Epithelial cell of proximal tubule (primary cell): ENCODE data around the gene CISH. TPM values are rescaled to one million over a fixed set of nuclear protein-coding genes. Genes with fewer than 3 reads are reported as not detected.

Experiments used
- DNase-seq: peaks from one replicate; pipeline ENCODE4 v3.0.0-alpha.2; 2011; ENCODE audit warnings: low read depth
- H3K4me3 ChIP-seq: 2 replicates; pipeline ENCODE4 v1.5.1; 2011; ENCODE audit warnings: low read depth, mild to moderate bottlenecking, low read length
- CTCF ChIP-seq: conservative IDR thresholded peaks from 2 replicates; pipeline ENCODE4 v1.5.1; 2012; ENCODE audit warnings: low read depth, mild to moderate bottlenecking, low read length
- total RNA-seq: library from RNA; depleted of rRNA; stranded (reverse); fragments of >200 nt; gene quantifications from 2 replicates; pipeline ENCODE4 v1.2.3, GENCODE V29; 2015

Gene CISH
- total RNA-seq, 1 donor from 2014 or later, result 1.8 TPM

GRCh38 chr3:50559702-50560101 lies 51.9 kb downstream of the CISH start:
- H3K4me3 ChIP-seq, result no peak overlapping the region
- DNase-seq, result no peak
- no peak for TF ChIP-seq CTCF

- DNase-seq, result no peak
- no peak overlapping the region for H3K4me3 ChIP-seq
- no peak for TF ChIP-seq CTCF
Measured at GRCh38 chr3:50557915-50558314, 53.7 kb downstream of the CISH start.

GRCh38 chr3:50557106-50557505 lies 54.5 kb downstream of the CISH start:
- TF ChIP-seq CTCF, result no peak
- no peak for DNase-seq
- H3K4me3 ChIP-seq, result no peak overlapping the region

Other genes with a start within 250 kb of the CISH start
- gene CACNA2D2, start 108.1 kb downstream of the CISH start, total RNA-seq, result 0.14 TPM in 1 of 2 replicates, not detected in the other
- 4.3 and 8.9 TPM in 2 replicates for gene C3orf18, start 44.0 kb downstream of the CISH start, total RNA-seq
- gene HEMK1, start 42.3 kb downstream of the CISH start, total RNA-seq, result 11.3 and 13.7 TPM in 2 replicates
- 117 and 131 TPM in 2 replicates for gene MAPKAPK3, start 5.4 kb upstream of the CISH start, total RNA-seq
- gene DOCK3, start 63.2 kb upstream of the CISH start, total RNA-seq, result 0.43 and 0.52 TPM in 2 replicates